ENCODE data around the gene UCK2.

- TF ChIP-seq EP300 (IDR thresholded peaks at IDR 0.05) (no peak), CTCF (IDR thresholded peaks at IDR 0.05) (no peak), POLR2A (IDR thresholded peaks at IDR 0.05) (no peak), POLR2AphosphoS5 (IDR thresholded peaks at IDR 0.05) (no peak)
These were observed 56.7 kb downstream of the UCK2 start for GRCh38 chr1:165884009-165884689.

Measured in sigmoid colon (tissue), 4 donors.